ENCODE results near the gene EDC4. TPM values are rescaled to one million over a fixed set of nuclear protein-coding genes. Genes with fewer than 3 reads are reported as not detected.

EDC4 gene
- total and polyA plus RNA-seq, 2 of the 13 experiments (the other 11 are each of a cell fraction or from before 2014, with no cell fraction given): 51.4 to 59.1 TPM

GRCh38 chr16:67892899-67893742, 20.3 kb downstream of the EDC4 start, which contains the start of gene PSKH1 (continued):
- TF ChIP-seq HMGXB3 (CRISPR knock-in tag; IDR thresholded peaks at IDR 0.05; ENCODE audit: borderline replicate concordance) (no peak), PAF1 (CRISPR knock-in tag; IDR thresholded peaks at IDR 0.05) (no peak), THAP7 (CRISPR knock-in tag; IDR thresholded peaks at IDR 0.05) (no peak), E2F2 (CRISPR knock-in tag; IDR thresholded peaks at IDR 0.05; ENCODE audit: borderline replicate concordance) (0 out of 2 replicates have a peak, but pooled peaks have one; percentile 68), KDM5A (IDR thresholded peaks at IDR 0.05; ENCODE audit: borderline replicate concordance, low read length) (peak; percentile 93), ZNF790 (CRISPR knock-in tag; IDR thresholded peaks at IDR 0.05; ENCODE audit: borderline replicate concordance) (peak; percentile 56; the same call in 1 of the 2 replicates), TBX3 (IDR thresholded peaks at IDR 0.05; ENCODE audit: borderline replicate concordance) (no peak), SIN3A (IDR thresholded peaks at IDR 0.05; ENCODE audit: borderline replicate concordance, low read depth, low read length) (peak; percentile 39; the same call in 1 of the 2 replicates), NCOA2 (CRISPR knock-in tag; IDR thresholded peaks at IDR 0.05) (no peak; the same call in 1 of the 2 replicates), CCAR2 (optimal IDR thresholded peaks at IDR 0.05; ENCODE audit: low read depth, low read length) (no peak), ZNF710 (CRISPR knock-in tag; IDR thresholded peaks at IDR 0.05; ENCODE audit: borderline replicate concordance) (peak; percentile 53; the same call in 1 of the 2 replicates), ZZZ3 (CRISPR knock-in tag; IDR thresholded peaks at IDR 0.05; ENCODE audit: borderline replicate concordance) (peak; percentile 78; the same call in 1 of the 2 replicates), ZNF768 (CRISPR knock-in tag; IDR thresholded peaks at IDR 0.05) (peak; percentile 69; the same call in 1 of the 2 replicates), JUND (CRISPR knock-in tag; IDR thresholded peaks at IDR 0.05) (no peak), CHCHD3 (CRISPR knock-in tag; IDR thresholded peaks at IDR 0.05) (peak; percentile 94; the same call in 1 of the 2 replicates), CC2D1A (CRISPR knock-in tag; IDR thresholded peaks at IDR 0.05) (no peak)
- TF ChIP-seq, protein P1, sequence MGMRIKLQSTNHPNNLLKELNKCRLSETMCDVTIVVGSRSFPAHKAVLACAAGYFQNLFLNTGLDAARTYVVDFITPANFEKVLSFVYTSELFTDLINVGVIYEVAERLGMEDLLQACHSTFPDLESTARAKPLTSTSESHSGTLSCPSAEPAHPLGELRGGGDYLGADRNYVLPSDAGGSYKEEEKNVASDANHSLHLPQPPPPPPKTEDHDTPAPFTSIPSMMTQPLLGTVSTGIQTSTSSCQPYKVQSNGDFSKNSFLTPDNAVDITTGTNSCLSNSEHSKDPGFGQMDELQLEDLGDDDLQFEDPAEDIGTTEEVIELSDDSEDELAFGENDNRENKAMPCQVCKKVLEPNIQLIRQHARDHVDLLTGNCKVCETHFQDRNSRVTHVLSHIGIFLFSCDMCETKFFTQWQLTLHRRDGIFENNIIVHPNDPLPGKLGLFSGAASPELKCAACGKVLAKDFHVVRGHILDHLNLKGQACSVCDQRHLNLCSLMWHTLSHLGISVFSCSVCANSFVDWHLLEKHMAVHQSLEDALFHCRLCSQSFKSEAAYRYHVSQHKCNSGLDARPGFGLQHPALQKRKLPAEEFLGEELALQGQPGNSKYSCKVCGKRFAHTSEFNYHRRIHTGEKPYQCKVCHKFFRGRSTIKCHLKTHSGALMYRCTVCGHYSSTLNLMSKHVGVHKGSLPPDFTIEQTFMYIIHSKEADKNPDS (CRISPR knock-in tag; IDR thresholded peaks at IDR 0.05): 0 out of 2 replicates have a peak, but pooled peaks have one; percentile 23
